HK-2 (cell line): Measurements from ENCODE around the gene PEX5.
"Not testable (repeated sequence)": the region's sequence is repeated elsewhere in the genome, so short reads cannot be mapped to it uniquely, and the experiment has no call there.

Source experiments
- DNase-seq: peaks from one replicate; pipeline ENCODE4 v3.0.0-alpha.2; 2018; ENCODE audit not compliant: unreplicated experiment

Gene PEX5

DNA sequence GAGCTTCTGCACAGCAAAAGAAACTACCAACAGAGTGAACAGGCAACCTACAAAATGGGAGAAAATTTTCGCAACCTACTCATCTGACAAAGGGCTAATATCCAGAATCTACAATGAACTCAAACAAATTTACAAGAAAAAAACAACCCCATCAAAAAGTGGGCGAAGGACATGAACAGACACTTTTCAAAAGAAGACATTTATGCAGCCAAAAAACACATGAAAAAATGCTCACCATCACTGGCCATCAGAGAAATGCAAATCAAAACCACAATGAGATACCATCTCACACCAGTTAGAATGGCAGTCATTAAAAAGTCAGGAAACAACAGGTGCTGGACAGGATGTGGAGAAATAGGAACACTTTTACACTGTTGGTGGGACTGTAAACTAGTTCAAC, 24.3 kb downstream of the PEX5 start:
- not testable (repeated sequence) for DNase-seq

DNA sequence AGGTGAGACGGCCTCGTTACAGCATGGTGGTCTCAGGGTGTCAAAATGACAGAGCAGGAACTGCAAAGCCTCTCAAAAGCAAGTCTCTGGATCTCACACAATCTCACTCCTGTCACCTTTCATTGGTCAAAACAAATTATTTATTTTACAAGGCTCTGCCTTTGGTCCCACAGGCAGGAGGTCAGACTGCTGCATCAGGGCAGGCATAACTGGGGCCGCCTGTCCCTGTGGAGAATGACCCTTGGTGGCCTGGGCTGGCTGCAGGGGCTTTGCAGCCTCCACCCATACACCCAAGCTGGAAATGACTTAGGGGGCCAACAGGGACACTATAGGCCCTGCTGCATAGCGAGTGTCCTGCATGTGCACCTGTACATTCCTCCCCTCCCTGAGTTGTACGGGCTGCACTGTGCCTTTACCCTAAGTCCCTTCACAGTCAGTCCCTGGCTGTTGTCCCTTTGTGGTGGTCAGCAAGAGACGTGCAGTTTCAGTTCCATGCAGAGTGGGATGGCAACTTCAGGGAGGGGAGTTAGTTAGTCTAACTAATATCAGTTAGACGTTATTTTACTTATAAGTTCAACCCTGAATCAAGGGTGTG, 28.1 kb downstream of the PEX5 start:
- DNase-seq: no peak

DNA sequence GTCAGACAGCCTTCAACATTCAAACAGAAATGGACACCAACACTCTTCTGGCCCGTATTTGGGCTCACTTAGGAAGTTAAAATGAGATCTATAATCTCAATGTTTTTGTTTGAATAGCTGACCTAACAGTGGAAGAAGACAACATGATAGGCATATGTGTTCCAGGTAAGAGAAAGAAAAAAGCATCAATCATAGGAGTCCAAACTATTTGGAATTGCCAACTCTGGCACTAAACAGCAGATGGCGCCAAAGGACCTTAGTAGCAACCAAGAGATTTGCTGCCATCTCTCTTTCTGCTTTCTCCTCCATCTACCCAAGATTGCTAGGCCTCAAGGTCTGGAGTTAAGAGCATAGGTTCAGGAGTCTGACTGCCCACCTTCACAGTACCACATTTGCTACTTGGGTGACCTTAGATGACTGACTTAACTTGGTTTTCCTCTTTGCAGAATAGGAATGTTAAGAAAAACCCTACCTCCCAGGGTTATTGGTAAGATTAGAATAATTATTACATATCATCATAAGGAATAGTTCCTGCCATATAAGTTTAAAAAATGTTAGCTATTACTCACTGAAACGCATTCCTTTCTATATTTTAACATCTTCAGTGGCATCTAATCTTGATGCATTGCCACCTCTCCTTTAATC, 30.2 kb downstream of the PEX5 start:
- peak; percentile 46 for DNase-seq

DNA sequence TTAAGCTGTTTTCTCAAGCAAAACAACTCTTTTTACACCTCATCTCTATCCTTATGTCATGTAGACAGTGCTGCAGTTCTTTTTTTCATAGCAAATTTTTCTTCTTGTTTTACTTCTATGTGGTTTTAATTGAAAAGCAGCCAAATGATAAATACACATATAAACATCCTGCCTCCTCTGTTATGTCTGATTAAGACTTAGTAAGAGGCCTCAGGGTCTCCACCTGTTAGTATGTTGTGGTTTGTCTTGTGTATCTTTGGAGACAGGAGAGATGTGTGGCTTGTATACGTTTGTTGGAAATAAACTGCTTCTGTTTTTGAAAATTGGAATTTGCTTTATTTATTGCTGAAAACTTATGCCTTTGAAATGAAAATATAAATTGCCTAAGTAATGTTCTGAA, 32.0 kb downstream of the PEX5 start:
- DNase-seq: no peak

DNA sequence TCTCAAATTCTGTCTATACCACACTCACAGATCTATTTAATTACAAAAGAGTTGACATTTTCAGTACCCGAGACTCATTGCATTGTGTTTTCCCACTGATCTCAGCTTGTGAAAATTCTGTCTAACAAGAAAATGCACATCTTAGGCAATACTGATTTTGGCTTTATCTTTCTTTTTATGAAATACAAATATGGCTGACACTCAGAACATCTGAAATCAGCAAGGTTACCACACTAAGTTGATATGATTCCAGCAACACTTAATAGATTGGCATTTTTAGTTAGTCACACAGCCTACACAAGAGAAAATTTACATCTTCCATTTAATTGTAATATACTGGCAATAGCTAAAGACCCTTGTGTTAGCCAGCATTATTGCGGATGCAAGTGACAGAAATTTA, 40.3 kb downstream of the PEX5 start:
- DNase-seq: no peak

DNA sequence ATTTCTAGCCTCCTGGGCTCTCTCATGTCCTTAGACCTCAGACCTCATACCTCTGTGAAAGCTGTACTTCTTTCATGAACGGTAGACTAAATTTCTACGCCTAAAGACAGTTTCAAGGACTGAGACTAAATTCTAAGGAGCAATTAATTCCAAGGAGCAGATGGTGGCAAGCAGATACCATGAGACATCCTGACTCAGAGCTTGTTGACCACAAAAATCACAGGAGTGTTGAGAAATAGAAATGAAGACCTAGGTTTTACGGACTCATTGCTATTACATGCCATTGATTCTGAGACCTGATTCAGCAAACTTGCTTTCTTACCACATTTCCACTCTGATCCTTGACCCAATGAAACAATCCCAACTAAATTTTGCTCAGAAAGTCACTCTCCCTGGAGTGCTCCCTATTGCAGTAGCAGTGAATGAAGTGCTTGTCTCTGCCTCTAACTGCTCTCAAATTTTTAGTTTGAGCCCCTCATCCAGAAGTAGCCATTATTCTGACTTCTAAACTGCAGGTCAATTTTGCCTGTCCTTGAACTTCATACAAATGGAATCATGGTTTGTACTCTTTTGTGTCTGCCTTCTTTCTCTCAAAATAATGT, 52.0 kb downstream of the PEX5 start:
- DNase-seq: no peak

DNA sequence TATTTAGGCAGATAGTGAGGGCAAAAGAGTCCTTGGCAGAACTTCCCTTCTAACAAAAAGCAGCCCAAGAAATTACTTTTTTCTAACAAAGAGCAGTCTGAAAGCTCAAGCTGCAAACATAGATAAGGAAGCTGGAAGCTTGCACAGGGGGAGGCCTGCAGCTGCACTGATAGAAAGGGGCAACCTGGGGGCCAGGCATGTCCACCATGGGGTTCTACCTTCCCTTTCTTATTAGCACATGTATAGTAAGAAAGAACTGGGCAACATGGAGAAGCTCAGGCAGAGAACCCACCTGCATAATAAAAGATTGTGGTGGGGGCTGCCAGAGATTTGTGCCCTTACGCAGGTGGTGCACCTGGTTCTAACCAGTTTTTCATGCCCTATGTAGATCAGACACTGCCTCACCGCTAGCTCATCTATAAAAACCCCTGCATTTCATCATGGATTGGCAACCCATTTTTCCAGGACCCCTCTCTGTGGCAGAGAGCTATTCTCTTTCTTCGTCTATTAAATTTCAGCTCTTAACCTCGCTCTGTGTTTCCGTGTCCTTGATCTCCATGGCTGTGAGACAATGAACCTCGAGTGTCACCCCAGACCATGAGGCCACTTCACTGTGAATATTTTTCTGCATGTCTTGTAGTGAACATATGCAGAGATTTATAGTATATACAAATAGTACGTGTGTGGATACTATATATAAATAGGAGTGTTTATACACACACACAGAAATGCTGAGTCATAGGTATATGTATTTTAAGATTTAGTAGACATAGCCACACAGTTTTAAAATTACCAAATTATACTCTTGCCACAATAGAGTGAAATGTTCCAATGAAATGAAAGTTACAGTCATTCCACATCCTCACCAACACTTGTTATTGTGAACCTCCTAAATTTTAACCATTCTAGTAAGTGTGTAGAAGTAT, 53.0 kb downstream of the PEX5 start:
- DNase-seq: no peak

DNA sequence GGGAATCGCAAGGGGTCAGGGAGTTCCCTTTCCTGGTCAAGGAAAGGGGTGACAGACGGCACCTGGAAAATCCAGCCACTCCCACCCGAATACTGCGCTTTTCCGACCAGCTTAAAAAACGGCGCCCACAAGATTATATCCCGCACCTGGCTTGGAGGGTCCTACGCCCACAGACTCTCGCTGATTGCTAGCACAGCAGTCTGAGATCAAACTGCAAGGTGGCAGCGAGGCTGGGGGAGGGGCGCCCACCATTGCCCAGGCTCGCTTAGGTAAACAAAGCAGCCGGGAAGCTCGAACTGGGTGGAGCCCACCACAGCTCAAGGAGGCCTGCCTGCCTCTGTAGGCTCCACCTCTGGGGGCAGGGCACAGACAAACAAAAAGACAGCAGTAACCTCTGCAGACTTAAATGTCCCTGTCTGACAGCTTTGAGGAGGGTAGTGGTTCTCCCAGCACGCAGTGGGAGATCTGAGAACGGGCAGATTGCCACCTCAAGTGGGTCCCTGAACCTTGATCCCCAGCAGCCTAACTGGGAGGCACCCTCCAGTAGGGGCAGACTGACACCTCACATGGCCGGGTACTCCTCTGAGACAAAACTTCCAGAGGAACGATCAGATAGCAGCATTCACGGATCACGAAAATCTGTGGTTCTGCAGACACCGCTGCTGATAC, 62.0 kb downstream of the PEX5 start:
- not testable (repeated sequence) for DNase-seq

DNA sequence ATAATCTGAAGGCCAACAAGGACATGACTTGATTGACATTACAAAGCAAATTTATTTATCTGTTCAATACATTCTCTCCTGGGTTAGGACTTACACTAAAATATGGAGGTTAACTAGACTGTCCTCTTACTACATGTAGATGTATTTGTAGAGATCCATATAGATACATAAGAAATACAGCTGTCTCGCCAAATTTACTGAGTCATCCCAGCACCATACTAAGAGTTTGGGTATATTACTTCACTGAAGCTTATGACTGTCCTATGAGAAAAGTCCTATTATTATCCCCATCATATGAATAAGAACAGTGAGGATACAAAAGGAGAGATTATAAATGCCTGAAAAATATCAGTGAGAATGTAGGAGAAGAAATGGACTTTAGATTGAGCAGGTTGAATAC, 69.6 kb downstream of the PEX5 start:
- DNase-seq: no peak
